ENCODE measurements around the gene ATP2A3.

DNA sequence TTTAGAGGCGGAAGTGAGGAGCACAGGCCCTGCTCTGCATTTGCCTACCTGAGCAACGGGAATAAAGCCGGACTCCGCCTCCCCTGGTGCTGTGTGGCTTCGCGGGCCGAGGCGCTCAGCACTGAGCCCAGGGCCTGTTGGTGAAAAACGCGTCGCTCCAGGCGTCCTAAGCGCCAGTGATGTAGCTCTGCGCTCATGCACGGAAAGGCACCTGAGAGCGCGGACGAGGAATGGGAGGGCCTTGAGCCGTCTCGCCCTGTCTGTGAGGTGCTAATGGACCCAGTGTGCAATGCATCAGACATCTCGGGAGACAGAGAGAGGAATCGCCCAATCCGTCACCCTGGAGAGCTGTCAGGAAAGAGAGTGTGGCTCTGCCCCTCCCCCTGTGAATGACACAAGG, 17.2 kb upstream of the ATP2A3 start:
- no peak for TF ChIP-seq EZH2 (IDR thresholded peaks at IDR 0.05; ENCODE audit: insufficient read depth, low read length)
- TF ChIP-seq, protein P1, sequence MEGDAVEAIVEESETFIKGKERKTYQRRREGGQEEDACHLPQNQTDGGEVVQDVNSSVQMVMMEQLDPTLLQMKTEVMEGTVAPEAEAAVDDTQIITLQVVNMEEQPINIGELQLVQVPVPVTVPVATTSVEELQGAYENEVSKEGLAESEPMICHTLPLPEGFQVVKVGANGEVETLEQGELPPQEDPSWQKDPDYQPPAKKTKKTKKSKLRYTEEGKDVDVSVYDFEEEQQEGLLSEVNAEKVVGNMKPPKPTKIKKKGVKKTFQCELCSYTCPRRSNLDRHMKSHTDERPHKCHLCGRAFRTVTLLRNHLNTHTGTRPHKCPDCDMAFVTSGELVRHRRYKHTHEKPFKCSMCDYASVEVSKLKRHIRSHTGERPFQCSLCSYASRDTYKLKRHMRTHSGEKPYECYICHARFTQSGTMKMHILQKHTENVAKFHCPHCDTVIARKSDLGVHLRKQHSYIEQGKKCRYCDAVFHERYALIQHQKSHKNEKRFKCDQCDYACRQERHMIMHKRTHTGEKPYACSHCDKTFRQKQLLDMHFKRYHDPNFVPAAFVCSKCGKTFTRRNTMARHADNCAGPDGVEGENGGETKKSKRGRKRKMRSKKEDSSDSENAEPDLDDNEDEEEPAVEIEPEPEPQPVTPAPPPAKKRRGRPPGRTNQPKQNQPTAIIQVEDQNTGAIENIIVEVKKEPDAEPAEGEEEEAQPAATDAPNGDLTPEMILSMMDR (IDR thresholded peaks at IDR 0.05; ENCODE audit: insufficient read depth, low read depth, low read length): no peak

All from astrocyte (in vitro differentiated cells and primary cell).